ENCODE data around the gene KIF1B.

KIF1B gene

GRCh38 chr1:10209905-10210810 lies at the start of gene KIF1B:
KIF1B (plus strand) TSS chr1:10210570; CDS start chr1:10232329, 21,759 bp downstream.
- peak; percentile 97 for DNase-seq

- DNase-seq, result no peak
Measured at GRCh38 chr1:10160907-10161490, 49.4 kb upstream of the KIF1B start.

- no peak for DNase-seq
Measured at GRCh38 chr1:10161541-10162290, 48.7 kb upstream of the KIF1B start.

GRCh38 chr1:10168912-10169514 lies 41.4 kb upstream of the KIF1B start:
- no peak for DNase-seq

GRCh38 chr1:10170239-10170574 lies 40.2 kb upstream of the KIF1B start:
- no peak for DNase-seq

- no peak for DNase-seq
Measured at GRCh38 chr1:10171105-10171767, 39.1 kb upstream of the KIF1B start.

GRCh38 chr1:10171995-10172669 lies 38.2 kb upstream of the KIF1B start:
- no peak for DNase-seq

- DNase-seq, result no peak
Measured at GRCh38 chr1:10173582-10173981, 36.8 kb upstream of the KIF1B start.

GRCh38 chr1:10177876-10178275 lies 32.5 kb upstream of the KIF1B start:
- DNase-seq, result no peak

GRCh38 chr1:10178597-10179405 lies 31.6 kb upstream of the KIF1B start:
- DNase-seq, result no peak

GRCh38 chr1:10179406-10180091 lies 30.8 kb upstream of the KIF1B start:
- DNase-seq, result no peak

- no peak for DNase-seq
Measured at GRCh38 chr1:10181154-10181553, 29.2 kb upstream of the KIF1B start.

GRCh38 chr1:10185759-10186158 lies 24.6 kb upstream of the KIF1B start:
- DNase-seq, result no peak

- no peak for DNase-seq
Measured at GRCh38 chr1:10186331-10187025, 23.9 kb upstream of the KIF1B start.

- no peak for DNase-seq
Measured at GRCh38 chr1:10187026-10187334, 23.4 kb upstream of the KIF1B start.

GRCh38 chr1:10188133-10188650 lies 22.2 kb upstream of the KIF1B start:
- no peak for DNase-seq

GRCh38 chr1:10189659-10190058 lies 20.7 kb upstream of the KIF1B start:
- DNase-seq, result no peak

GRCh38 chr1:10192263-10192662 lies 18.1 kb upstream of the KIF1B start:
- no peak for DNase-seq

GRCh38 chr1:10193288-10193687 lies 17.1 kb upstream of the KIF1B start:
- no peak for DNase-seq

- no peak for DNase-seq
Measured at GRCh38 chr1:10195570-10195969, 14.8 kb upstream of the KIF1B start.

All from CD4-positive, alpha-beta T cell treated with Interleukin-15 for 1 hour (primary cell).